DND-41 (cell line): Measurements from ENCODE around the gene TSHZ1.
A peak's percentile ranks its signal among the peaks of the same experiment; 100 is the strongest.

Experiments
- ATAC-seq: fragments of 200-7000 bp; cut with Tn5 transposase; 3 replicates; pipeline ENCODE4 v1.9.1; 2021; ENCODE audit warnings: low read depth; ENCODE audit not compliant: insufficient read depth
- DNase-seq: peaks from one replicate; pipeline ENCODE4 v3.0.0-alpha.2; 2020
- H2AFZ ChIP-seq: 2 replicates; pipeline ENCODE4 v1.6.0; 2012; ENCODE audit warnings: low read depth, low read length
- H3K27ac ChIP-seq: 2 replicates; pipeline ENCODE4 v1.5.1; 2012; ENCODE audit warnings: low read length, inconsistent platforms
- H3K27me3 ChIP-seq: fragments of 200-600 bp; sonication (generic); 2 replicates; pipeline ENCODE4 v1.6.0; 2012; ENCODE audit warnings: low read length, mild to moderate bottlenecking, inconsistent platforms; ENCODE audit not compliant: insufficient read depth, poor library complexity
- H3K36me3 ChIP-seq: 2 replicates; pipeline ENCODE4 v1.5.1; 2012; ENCODE audit warnings: low read length, inconsistent platforms; ENCODE audit not compliant: insufficient read depth
- H3K4me1 ChIP-seq: 2 replicates; pipeline ENCODE4 v1.5.1; 2012; ENCODE audit warnings: mild to moderate bottlenecking, low read length; ENCODE audit not compliant: insufficient read depth
- H3K4me2 ChIP-seq: 2 replicates; pipeline ENCODE4 v1.6.0; 2012; ENCODE audit warnings: mild to moderate bottlenecking, moderate library complexity, low read length, inconsistent platforms; ENCODE audit not compliant: insufficient read depth
- H3K4me3 ChIP-seq, 2 experiments: fragments of 200-600 bp in 1 of 2; shearing (Covaris generic) in 1 of 2; 2 replicates each; pipeline ENCODE4 v1.5.1; 2012 to 2016; ENCODE audit warnings: inconsistent platforms in 2 of 2, low read length in 2 of 2, mild to moderate bottlenecking in 2 of 2, low read depth in 1 of 2, moderate library complexity in 1 of 2
- H3K79me2 ChIP-seq: 2 replicates; pipeline ENCODE4 v1.6.0; 2012; ENCODE audit warnings: low read length, inconsistent platforms; ENCODE audit not compliant: insufficient read depth
- H3K9ac ChIP-seq: 2 replicates; pipeline ENCODE4 v1.6.0; 2012; ENCODE audit warnings: low read depth, mild to moderate bottlenecking, inconsistent platforms, low read length, moderate library complexity
- H3K9me3 ChIP-seq: 2 replicates; pipeline ENCODE4 v1.5.1; 2012; ENCODE audit warnings: low read length, moderate library complexity, mild to moderate bottlenecking, inconsistent platforms; ENCODE audit not compliant: insufficient read depth, severe bottlenecking
- H4K20me1 ChIP-seq: 2 replicates; pipeline ENCODE4 v1.6.0; 2012; ENCODE audit warnings: low read length; ENCODE audit not compliant: insufficient read depth
- EZH2 ChIP-seq: IDR thresholded peaks from 3 replicates; pipeline ENCODE4 v1.6.1; 2012; ENCODE audit warnings: borderline replicate concordance, low read depth, mild to moderate bottlenecking, moderate library complexity, low read length, inconsistent platforms; ENCODE audit not compliant: severe bottlenecking
- TF ChIP-seq, protein P1 (sequence below): IDR thresholded peaks from 2 replicates; pipeline ENCODE4 v1.5.1; 2012; ENCODE audit warnings: borderline replicate concordance, low read length, moderate library complexity, mild to moderate bottlenecking; ENCODE audit not compliant: poor library complexity, severe bottlenecking; ENCODE audit errors: extremely low read depth

Gene TSHZ1

DNA sequence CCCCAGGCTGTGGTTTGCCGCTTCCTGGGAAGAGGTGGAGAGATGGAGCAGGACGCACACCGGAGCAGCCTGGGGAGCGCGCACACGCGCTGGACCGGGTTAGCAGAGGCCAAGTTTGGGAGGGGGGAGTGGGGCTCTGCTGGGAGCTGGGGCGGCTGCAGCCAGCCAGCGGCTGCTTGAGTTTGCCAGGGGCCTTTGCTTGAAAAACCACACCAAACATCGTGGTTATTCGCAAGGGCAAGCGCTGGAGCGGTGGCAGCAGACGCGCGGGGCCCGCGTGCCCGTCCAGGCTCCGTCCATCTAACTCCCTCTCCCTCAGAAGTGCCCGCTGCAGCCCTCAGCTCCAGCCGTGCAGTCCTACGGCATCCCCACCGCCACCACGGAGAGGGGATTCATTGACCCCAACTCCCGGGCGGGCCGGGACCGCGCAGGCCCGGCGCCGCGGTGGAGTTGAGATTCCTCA, 6.3 kb upstream of the TSHZ1 start:
- H3K4me3 ChIP-seq, result no peak overlapping the region
- H3K79me2 ChIP-seq, result peaks cover 96% of the 10 kb centered on the region
- ATAC-seq (no peak), DNase-seq (no peak)
- TF ChIP-seq, protein P1, sequence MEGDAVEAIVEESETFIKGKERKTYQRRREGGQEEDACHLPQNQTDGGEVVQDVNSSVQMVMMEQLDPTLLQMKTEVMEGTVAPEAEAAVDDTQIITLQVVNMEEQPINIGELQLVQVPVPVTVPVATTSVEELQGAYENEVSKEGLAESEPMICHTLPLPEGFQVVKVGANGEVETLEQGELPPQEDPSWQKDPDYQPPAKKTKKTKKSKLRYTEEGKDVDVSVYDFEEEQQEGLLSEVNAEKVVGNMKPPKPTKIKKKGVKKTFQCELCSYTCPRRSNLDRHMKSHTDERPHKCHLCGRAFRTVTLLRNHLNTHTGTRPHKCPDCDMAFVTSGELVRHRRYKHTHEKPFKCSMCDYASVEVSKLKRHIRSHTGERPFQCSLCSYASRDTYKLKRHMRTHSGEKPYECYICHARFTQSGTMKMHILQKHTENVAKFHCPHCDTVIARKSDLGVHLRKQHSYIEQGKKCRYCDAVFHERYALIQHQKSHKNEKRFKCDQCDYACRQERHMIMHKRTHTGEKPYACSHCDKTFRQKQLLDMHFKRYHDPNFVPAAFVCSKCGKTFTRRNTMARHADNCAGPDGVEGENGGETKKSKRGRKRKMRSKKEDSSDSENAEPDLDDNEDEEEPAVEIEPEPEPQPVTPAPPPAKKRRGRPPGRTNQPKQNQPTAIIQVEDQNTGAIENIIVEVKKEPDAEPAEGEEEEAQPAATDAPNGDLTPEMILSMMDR, result no peak
- TF ChIP-seq EZH2, result no peak
- peaks cover 44% of the 10 kb centered on the region for H3K36me3 ChIP-seq
- peaks cover 63% of the 10 kb centered on the region for H4K20me1 ChIP-seq
- H3K4me2 ChIP-seq, result no peak overlapping the region
- no peak overlapping the region for H2AFZ ChIP-seq
- no peak overlapping the region for H3K9ac ChIP-seq
- no peaks in the 10 kb centered on the region for H3K27me3 ChIP-seq
- H3K4me1 ChIP-seq, result peaks cover 28% of the 10 kb centered on the region
- no peak overlapping the region for H3K27ac ChIP-seq
- no peaks in the 10 kb centered on the region for H3K9me3 ChIP-seq

DNA sequence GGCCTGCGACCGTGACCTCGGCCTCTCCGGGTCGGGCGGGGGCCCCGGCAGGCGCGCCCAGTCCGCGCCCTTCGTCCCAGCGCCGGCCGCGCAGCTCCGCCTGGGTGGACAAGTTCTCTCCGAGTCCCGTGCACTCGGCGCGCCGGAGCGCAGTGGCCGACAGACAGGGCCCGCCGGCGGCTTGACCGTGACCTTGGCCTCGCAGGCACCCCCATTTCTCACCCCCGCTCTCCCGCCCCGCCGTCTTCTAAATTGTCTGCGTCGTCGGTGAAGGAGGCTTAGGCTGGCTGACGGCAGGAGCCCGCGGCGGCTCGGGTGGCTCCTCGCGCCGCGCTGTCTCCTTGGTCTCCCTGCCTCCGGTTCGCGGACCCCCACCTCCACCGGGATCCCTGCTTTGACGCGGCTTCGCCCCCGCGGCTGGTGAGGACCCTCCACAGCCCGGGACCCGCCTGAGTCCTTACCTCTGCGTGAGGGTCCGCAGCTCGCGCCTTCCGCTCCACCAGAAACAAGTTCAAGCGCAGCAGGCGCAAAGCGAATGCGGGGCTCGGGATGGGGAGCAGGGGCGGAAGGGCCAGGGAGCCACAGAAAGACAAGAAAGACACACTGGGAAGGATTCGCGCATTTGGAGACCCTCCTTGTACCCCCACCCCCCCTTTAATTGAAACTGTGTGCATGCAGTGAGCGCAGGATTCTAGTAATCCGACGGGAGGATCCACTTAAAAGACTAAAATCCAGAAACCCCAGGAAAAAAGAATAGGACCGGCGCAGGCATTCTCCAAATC, 5.7 kb upstream of the TSHZ1 start:
- H3K9ac ChIP-seq, result no peak overlapping the region
- no peak overlapping the region for H3K27ac ChIP-seq
- peaks cover 30% of the 10 kb centered on the region for H3K4me1 ChIP-seq
- ATAC-seq, result no peak
- H3K27me3 ChIP-seq, result no peaks in the 10 kb centered on the region
- no peak overlapping the region for H3K4me2 ChIP-seq
- H3K9me3 ChIP-seq, result no peaks in the 10 kb centered on the region
- H4K20me1 ChIP-seq, result peaks cover 58% of the 10 kb centered on the region
- DNase-seq, result no peak
- H2AFZ ChIP-seq, result no peak overlapping the region
- TF ChIP-seq EZH2, result no peak
- TF ChIP-seq, protein P1, result no peak
- H3K36me3 ChIP-seq, result peaks cover 38% of the 10 kb centered on the region
- H3K4me3 ChIP-seq, result no peak overlapping the region
- peaks cover 94% of the 10 kb centered on the region for H3K79me2 ChIP-seq

DNA sequence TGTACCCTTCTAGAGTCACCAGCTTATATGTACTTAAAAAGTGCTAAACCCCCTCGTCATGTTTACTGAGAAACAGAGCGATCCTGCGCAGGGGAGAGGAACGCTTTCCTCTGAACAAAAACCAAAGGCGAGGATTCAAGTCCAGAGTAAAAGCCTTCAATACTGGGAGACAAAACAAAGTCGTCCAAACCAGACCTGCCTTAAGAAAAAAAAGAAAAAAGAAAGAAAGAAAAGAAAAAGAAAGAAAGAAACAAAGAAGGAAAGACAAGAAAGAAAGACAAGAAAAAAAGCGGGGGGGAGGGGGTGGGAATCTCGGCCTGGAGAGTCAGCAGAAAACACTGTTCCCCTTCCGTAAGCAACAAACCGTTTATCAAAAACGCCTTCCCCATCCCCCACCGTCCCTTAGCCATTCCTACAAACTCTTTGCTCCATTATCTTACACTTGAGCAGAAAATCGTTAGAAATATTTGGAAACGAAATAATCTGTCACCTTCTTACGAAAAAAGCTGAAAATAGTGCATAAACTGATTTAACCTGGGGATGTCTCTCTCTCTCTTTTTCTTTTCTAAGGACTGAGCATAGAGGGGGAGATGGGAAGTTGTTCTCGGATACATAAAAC, 5.0 kb upstream of the TSHZ1 start:
- TF ChIP-seq, protein P1, result no peak
- no peak for TF ChIP-seq EZH2
- Histone ChIP-seq H3K4me1 (peaks cover 35% of the 10 kb centered on the region), H3K36me3 (peaks cover 31% of the 10 kb centered on the region), H3K27me3 (no peaks in the 10 kb centered on the region), H3K27ac (no peak overlapping the region), H3K4me2 (peak overlapping the region; percentile 97; the same call in 1 of the 2 replicates), H3K4me3 (no peak overlapping the region), H3K9me3 (no peaks in the 10 kb centered on the region), H4K20me1 (peaks cover 52% of the 10 kb centered on the region), H3K79me2 (peaks cover 88% of the 10 kb centered on the region), H3K9ac (no peak overlapping the region), H2AFZ (no peak overlapping the region)
- DNase-seq (no peak), ATAC-seq (no peak)
